HG03175 (cell line): ENCODE measurements around the gene SPAAR.

Experiments
- ATAC-seq: cut with Tn5 transposase; IDR thresholded peaks from one replicate; pipeline ENCODE4 v1.9.1; 2021; ENCODE audit warnings: mild to moderate bottlenecking, moderate library complexity; ENCODE audit not compliant: unreplicated experiment

Gene SPAAR

GRCh38 chr9:35945341-35946018 is 36.2 kb downstream of the SPAAR start:
- ATAC-seq, result no peak

DNA sequence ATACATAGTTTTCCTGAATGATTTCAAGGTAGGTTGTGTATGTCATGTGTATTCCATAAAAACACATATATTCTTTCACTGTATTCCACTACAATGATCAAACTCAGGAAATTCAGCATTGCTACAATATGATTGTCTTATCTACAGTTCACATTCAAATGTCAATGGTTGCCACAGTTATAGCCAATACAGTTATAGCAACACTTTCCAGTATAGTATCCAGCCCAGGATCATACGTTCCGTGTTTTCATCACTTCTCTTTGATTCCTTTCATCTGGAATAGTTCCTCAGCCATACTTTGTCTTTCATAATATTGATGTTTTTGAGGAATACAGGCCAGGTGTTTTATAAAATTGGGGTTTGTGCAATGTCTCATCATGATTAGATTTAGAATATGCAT is 39.2 kb downstream of the SPAAR start:
- no peak for ATAC-seq

DNA sequence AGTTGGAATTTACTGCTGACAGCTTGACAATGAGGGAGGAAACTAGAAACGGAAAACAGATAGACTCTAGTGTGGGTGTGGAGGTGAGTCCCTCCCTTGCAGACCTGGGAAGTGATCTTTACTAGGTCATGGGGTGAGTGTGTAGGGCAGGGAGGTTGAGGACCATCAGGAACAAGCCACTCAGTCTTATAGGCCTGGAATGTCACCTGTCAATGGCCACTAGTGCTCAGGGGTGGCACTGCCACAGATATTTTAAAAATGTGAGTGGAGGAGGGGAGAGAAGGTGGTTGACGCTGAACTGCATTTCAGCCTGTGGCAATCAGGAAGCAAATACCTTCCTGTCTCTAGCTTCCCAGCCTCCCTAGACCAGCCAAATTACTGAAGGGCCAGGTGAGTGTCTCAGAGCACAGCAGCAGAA is 39.6 kb downstream of the SPAAR start:
- ATAC-seq, result no peak

DNA sequence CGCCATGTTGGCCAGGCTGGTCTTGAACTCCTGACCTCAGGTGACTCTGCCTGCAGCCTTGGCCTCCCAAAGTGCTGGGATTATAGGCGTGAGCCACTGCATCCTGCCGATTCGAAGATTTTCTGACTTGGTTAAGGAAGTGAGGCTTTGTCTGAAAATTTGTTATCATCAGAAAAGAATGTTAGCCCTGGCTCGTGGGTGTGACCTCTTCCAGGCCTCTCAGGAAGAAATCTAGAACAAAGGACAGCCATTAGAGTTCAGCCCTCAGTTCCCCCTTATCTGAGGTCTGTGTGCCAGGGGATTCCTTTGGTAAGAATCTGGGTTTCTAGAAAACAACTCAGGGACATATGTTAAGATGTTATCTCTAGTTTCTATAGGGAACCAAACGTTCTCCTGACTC is 42.4 kb downstream of the SPAAR start:
- no peak for ATAC-seq

GRCh38 chr9:35952526-35953191 is 43.4 kb downstream of the SPAAR start:
- ATAC-seq, result no peak

GRCh38 chr9:35954942-35955546 is 45.8 kb downstream of the SPAAR start:
- no peak for ATAC-seq

GRCh38 chr9:35956651-35957050 is 47.4 kb downstream of the SPAAR start:
- ATAC-seq, result no peak

GRCh38 chr9:35958104-35958837 is 49.0 kb downstream of the SPAAR start, which contains the start of gene OR2S2:
Gene OR2S2, minus strand, starts transcription at chr9:35958154. Its CDS starts 56 bp downstream, at chr9:35958098.
- ATAC-seq, result no peak

DNA sequence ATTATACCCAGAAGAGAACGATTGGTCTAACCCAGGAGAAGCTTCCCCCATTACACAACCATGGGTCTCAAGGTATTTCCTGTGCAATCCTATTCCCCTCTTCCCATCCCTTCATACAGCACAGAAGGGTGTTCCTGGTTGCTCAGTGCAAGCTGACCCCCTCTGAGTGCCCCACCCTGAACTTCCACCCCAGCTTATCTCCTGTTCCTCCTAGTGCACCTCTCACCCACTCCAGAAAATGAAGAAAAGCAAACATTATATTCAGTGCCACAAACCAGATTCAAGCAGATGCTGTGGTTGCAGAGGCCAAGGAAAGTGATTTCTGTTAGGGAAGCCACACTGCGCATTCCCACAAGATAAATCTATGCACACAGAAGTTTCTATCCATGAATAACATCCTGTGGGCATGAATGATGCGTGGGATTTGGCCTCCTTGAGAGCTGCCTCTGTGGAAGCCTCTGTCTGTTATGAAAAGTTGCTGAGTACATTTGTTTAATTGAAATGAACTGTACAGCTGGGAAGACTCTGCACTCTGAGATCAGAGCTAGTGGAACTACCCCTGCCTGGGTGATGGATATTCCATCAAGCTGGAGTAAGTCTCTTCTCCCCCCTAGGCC is 50.9 kb downstream of the SPAAR start:
- no peak for ATAC-seq
